GM19043 (cell line): ENCODE measurements around the gene ARVCF.

ENCODE experiments used
- ATAC-seq: cut with Tn5 transposase; IDR thresholded peaks from one replicate; pipeline ENCODE4 v1.9.1; 2021; ENCODE audit warnings: low read depth; ENCODE audit not compliant: unreplicated experiment

Gene ARVCF

GRCh38 chr22:19921544-19922081 lies 95.0 kb downstream of the ARVCF start:
- no peak for ATAC-seq
